RCC 7860 (cell line): Measurements from ENCODE around the gene BCL10.
"Not testable (repeated sequence)": the region's sequence is repeated elsewhere in the genome, so short reads cannot be mapped to it uniquely, and the experiment has no call there.

Experiments
- DNase-seq: peaks from one replicate; pipeline ENCODE4 v3.0.0-alpha.2; 2015; ENCODE audit warnings: low spot score
- FAIRE-seq: peaks from 2 replicates; lab custom pipeline; 2012; peaks lifted over from hg19 to GRCh38; lab: Jason Lieb, UNC

BCL10 gene

DNA sequence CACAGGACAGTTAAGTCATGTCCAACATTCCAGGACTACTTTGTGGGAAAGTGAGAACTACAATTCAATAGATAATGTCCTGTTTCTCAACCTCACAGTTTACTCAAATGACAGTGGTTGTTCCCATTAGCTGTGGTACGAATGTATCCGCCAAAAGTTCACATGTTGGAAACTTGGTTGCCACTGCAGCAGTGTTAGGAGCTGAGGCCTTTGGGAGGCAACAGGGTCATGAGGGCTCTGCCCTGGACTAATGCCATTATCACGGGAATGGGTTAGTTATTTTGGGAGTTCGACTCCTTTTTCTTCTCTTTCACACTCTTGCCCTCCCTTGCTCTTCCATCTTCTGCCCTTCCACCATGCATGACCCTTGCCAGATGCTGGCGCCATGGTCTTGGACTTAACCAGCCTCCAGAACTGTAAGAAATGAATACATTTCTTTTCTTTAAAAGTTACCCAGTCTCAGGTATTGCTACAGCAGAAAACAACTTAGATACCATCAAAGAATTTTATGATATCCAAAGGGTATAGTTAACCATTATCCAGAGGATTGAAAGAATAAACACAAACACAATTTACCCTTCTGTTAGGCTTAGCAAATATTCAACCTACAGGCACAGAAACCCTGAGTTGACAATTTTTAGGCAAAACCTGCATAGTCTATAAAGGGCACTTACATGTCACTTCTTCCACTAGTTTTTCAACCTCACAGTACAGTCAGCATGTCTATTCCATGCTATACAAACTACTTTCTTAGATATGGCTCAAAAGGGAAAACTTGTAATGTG lies 7.4 kb downstream of the BCL10 start:
- FAIRE-seq, result no peak
- no peak for DNase-seq

DNA sequence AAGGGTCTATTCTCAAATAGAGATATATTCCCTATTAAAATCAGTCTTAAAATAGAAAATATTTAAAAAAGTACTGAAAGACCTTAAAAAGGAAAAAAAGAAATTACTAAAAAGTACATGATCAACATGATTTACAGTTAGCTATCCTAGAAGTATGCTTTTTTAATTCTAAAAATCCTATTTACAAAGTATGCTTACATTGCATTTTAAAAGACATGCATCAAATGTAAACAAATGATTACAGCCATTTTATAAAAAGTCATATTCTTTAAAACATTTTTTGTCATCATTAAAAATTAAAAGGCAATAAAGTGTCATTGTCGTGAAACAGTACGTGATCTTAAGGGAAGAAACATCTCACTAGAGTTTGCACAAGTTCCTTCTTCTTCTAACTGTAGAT lies 9.1 kb downstream of the BCL10 start:
- peak; percentile 29 for FAIRE-seq
- no peak for DNase-seq

DNA sequence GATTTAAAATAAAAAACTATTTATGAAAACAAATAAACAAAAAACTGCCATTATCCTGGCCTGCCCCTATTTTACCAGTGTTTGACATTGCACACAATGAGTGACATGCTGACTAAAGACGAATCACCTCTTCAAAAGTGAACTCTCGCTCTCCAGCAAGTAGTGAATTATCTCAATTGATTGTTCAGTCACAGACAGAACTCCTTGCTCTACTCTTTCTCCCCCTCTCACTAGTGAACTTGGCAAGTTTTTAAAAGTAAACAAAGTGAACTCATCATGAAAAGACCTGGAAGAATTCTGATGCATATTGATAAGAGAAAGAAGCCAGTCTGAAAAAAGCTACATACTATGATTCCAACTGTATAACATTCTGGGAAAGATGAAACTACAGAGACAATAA lies 12.3 kb downstream of the BCL10 start:
- peak; percentile 40 for FAIRE-seq
- peak; percentile 23 for DNase-seq

DNA sequence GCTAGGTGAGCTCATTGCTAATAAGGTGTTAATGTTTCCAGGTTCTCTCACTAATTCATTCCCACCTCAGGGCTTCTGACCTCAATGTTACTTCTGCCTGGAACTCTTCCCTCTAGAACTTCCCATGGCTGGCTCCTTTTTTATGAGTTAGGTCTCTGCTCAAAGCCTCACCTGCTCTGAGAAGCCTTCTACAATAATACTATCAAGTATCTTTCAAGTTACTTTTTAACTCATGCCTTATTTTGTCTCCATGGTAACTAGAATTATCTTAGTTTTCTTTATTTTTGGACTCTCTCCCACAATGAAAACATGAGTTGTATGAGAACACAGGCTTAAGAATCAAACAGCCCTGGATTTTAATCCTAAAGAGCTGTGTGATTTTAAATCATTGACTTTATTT lies 13.4 kb downstream of the BCL10 start:
- no peak for FAIRE-seq
- DNase-seq, result no peak

DNA sequence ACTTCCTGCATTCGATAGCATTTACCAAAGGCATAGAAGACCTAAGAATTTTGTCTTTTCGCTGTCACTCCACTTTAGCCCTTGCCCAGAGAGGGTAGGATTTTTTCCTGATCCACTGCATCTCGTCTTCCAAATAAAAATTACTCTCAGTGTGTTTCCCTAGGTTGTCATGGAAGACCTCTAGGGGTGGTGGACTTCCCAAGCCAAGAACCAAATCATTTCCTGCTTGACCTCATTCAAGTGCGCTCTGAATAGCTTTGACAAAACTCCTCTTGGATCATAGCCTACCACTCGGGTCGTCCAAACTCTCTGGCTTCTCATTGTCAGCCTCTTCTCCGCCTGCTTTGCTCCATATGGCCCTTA lies 16.5 kb downstream of the BCL10 start:
- DNase-seq (no peak), FAIRE-seq (no peak)

DNA sequence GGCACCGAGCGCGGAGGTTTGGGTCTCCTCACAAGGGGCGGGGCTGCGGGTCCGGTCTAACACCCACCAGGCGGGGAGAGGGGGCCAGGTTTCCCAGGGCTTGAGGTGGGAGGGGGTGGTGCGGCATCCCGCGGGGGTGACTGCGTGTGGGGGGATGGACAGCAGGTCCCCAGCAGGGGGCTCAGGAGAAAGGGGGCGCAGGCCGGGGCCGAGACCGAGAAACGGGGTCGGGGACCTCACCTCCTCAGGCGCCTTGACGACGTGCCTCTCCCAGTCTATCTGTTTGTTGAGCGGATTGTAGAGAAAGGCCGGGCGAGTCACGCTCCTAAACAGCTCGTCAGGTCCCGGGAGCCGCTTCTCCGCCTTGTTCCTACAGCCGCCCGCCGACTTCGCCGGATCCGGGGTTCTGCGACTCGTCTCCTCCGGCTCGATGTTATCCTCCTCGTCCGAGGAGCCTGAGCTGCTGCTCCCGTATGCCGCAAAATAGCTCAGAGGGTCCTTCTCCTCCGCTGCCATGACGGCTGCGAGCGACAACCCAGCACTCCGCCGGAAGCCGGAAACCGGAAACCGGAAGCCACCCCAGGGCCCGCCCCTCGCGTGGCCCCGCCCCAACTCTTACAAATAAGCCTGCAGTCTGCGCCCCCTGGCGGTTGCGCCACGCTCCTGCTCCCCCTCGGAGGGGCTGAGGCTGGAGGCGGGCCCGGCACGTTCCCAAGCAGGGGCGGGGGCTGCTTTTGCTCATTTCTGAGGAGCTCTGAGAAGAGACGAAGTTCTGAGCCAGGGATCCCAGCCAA lies 17.1 kb downstream of the BCL10 start, which contains the start of gene C1orf52:
Gene C1orf52 (minus strand): TSS at position 545 of the 794 bp plus-strand sequence. CDS start 29 bp downstream, at position 516.
- FAIRE-seq (no peak), DNase-seq (peak; percentile 79)

DNA sequence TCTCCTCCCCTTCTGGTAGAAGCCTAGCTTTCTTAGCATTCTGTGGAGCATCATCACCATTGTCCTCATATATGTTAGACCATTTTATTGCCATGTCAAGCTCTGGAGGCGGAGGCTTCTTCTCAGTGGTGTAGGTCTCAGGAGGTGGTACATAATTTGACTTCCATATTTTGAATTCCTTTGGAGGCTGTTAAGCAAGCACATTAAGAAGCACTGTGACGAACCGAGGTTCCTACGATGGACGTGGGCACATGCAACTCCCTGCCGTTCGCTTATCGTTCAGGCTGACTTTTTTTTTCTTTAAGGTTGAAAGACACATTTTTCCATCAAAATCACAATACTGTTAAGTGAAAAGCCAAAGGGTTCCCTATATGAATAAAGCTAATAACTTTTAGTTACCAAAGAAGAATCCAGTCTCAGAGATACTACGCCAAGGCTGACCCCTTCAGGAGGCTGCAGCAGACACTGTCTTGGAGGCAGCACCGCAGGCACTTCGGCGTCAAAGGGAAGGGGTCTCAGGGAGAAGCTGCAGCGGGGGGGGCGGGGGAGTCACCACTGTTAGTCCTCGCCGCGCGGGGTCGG lies 17.8 kb downstream of the BCL10 start:
- DNase-seq, result no peak
- no peak for FAIRE-seq

DNA sequence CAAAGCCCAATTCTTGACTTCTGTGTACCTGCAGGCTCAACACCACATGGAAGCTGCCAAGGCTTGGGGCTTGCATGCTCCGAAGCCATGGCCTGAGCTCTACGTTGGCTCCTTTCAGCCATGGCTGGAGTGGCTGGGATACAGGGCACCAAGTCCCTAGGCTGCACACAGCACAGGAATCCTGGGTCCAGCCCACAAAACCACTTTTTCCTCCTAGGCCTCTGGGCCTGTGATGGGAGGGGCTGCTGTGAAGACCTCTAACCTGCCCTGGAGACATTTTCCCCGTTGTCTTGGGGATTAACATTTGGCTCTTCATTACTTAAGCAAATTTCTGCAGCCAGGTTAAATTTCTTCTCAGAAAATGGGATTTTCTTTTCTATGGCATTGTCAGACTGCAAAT lies 27.4 kb downstream of the BCL10 start:
- not testable (repeated sequence) for FAIRE-seq, DNase-seq

DNA sequence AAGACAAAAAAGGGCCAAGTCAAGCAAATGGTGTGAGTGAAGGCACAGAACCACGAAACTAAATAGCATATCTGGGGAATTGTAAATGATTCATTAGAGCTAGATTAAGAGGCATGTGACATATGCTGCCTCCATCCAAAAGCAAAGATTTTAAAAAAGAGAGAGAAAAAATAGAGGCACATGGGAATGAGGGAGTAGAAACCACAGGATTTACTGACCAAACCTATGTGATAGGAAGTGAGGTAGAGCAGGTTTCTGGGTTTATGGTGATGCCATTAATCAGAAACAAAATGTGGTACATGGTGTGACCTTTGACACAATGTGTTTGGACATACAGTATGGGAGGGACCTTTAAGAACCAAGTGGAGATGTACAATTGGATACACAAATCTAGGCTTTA lies 30.5 kb downstream of the BCL10 start:
- FAIRE-seq (no peak), DNase-seq (no peak)

DNA sequence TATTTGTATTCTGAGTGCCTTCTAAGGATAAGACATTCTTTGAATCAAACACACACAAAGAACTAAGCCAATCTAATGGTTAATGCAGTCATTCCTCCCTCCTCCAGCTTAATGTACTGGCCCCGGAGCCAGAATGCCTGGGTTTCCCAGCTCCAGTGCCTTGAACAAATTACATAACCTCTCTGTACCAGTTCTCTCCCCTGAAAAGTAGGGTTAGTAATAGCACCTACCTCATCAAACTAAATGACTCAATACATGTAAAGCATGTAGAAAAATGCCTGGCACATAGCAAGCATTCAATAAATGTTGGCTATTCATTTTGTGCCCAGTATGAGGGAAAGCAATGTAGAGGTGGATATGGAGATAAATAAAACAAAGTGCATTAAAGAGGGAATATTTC lies 31.0 kb downstream of the BCL10 start:
- no peak for DNase-seq
- FAIRE-seq, result no peak

DNA sequence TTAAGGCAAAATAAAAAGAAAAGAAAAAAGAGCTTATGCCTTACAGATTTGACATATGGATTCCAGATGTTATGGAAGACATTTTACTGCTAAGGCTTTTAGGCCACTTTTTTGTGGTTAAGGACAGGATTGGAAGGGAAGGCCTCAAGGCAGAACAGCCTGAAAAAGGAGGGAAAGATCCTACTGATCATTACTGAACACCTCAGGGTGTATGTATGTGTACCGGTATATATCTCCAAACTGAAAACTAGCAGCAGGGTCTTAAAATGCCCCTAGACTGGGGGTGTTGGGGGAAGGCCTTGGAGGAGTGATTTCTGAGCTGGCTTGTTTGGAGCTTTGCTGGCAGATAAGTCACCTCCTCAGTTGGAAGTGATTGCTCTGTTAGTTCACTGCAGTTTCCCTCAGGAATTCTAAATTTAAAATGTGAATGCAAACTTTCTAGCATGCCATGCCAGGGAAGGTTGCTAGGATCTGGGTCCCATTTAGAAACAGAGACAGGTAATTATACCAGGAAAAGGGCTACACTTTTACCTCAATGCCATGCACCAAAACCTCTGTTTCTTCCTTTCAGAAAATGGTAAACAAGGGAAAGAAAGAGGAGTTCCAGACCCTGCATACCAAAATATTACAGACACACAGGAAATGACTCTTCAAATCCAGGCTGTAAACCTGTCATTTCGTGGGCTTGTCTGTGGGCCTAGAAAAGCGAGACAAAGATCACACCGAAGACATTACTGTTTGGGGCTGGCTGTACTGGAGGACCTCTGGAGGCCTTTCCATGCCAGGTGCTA lies 32.0 kb downstream of the BCL10 start:
- FAIRE-seq (no peak), DNase-seq (no peak)

DNA sequence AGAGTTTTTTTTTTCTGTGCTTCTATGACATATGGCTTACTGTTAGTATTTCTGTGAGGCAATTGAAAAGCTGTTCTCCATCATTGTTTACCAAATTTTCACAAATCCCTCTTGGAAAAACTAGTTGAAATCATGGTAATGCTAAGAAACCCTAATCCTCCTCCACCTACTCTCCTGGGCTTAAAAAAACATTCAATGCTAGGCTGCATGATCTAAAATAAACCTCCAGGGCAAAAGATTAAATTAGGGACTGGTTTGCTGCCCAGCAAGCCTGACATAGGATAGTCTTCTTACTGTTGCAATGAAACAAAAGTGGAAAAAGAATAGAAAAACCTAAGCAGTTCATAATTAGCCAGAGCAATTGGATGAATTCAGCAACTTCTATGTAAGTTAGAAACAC lies 33.1 kb downstream of the BCL10 start:
- no peak for DNase-seq
- FAIRE-seq, result no peak

DNA sequence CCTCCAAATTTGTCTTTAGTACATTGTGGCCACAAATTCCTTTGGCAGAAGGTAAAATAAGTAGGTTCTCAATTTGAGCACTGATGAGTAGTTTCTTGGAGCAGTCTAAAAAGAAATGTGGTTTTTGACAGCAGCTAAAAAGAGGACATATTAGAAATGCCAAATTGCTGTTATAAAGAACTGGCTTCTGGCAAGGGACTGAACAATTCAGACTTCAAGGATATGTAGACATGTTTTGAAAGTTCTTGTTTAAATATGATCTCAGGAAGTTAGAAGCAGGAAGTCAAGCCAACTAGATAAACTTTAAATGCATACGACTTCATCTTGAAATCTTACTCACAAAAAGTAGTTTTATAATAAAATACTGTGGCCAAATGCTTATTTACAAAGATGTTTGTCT lies 35.8 kb downstream of the BCL10 start:
- FAIRE-seq (no peak), DNase-seq (no peak)

DNA sequence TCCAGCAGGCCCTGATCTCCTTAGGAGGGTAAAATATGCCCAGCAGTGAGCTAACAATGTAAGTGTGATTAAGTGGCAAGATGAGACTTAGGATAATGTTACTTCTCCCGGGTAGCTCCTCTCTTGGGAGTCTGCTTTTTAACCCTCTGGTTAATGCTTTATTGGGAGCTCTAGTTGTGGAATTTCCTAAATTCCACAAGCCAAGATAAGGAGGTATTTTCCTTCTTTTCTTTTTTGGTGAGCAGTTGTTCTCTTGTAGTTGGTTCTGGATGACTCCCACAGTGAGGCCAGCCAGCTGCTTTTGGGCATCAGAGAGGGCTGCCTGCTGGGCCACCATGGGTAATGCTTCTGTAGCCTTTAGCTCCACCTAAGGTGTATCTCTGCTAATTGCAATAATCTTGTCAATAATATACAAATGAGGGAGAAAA lies 36.2 kb downstream of the BCL10 start:
- DNase-seq (no peak), FAIRE-seq (no peak)

DNA sequence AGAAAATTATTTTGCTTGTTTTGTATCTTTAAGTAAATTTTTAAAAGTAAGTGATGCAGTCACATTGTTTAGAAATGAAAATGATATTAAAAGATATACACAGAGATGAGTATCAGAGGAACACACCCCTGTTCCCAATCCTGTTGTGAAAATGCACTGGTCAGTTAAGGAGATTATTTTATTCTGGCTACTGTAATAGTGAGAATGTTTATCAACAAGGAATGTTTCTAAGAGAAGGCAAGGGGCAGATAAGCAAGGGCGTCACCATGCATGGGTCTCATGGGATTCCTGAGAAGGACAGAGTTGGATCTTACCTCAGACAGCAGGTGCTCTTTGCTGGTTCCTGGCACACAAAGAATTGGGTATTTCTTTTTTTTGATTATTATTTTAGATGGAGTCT lies 38.8 kb downstream of the BCL10 start:
- DNase-seq, result no peak
- no peak for FAIRE-seq

DNA sequence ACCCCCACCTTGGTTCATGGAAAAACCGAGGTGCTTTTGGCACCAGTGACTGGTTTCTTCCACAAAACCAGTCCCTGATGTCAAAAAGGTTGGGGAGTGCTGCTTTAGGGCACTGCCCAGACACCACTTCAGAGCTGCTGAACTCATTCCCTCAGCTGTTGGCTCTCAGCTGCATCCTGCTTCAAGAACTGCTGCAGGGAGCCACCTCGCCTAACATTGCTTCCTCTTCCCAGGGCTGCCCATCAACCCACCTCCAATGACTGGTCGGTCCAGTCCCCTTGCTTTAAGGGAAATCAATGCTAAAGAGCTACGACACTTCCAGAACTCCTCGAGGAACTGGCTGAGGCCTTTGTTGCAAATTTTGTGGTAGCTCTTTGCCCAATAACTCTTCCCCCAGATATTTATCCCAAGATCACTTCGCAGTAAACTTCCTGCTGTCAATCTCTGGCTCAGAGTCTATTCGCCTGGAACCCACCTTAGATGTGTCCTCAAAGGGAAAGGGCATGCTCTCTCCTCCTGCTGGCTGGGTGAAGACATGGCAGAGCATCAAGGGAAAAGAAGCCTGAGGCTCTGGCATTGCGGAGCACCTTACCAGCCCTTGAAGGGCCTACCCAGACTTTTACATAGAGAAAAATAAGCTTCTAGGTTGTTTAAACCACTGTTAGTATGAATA lies 46.0 kb downstream of the BCL10 start:
- DNase-seq (no peak), FAIRE-seq (no peak)

DNA sequence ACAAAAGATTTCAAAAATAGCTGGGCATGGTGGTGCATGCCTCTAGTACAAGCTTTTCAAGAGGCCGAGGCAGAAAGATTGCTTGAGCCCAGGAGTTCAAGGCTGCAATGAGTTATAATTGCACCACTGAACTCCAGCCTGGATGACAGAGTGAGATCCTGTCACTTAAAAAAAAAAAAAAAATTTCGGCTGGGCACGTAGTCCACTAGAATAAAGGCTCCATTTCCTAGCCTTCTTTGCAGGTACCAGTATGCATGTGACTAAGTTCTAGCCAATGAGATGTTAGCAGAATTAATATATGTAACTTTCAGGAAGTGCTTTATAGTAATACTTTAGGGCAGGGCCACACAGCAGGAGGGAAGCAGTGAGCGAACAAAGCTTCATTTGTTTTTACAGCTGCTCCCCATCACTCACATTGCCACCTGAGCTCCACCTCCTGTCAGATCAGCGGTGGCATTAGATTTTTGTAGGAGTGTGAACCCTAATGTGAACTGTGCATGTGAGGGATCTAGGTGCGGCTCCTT lies 46.8 kb downstream of the BCL10 start:
- DNase-seq (no peak), FAIRE-seq (no peak)

DNA sequence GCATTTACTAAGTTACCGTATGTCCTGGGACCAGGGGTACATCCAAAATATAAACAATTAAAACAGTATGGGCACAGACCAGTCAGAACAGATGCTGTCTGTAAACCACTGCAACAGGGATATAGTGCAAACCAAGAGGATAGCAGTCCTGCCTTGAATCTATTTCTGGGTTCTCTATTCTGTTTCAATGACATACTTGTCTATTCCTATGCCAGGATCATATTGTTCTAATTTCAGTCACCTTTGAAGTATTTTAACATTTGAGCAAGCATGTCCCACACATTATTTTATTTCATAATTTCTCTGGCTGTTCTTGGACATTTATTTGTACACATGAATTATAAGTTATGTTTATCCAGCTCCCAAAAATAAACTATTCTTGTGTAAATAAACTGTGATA lies 47.5 kb downstream of the BCL10 start:
- FAIRE-seq, result no peak
- no peak for DNase-seq

DNA sequence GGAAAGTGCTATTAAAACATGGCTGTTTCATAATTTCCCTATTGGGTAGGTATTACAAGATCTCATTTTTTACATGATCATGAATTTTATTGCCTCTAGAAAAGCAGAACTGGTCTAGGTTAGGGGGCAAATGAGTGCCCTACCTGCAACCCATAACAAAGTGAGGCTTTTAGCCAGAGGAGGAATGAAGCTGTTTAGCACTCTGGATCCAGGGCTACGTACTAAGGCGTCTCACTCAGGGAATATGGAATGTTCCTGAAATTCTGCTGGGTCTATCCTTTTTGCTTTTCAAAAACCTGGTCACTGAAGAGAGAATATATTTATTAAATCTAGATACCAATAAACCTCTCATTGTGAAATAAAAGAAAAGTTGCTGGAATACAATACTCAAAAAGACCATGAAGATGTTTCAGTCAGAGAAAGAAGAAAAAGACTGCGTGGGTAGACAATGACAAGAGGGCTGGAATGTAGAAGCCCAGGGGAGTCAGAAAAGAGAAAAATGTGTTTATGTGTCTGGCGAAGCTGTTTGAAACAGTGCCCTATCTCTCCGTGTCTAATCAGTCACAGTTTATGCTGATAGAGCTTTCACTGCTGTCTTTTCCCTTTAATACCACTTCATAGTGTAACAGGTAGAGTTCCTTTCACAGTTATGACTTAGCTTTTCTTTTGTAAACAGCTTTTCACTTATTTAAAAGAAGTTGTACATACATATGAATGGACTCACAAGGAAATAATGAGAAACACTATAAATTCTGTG lies 50.6 kb downstream of the BCL10 start:
- no peak for DNase-seq
- FAIRE-seq, result no peak
